HepG2 (cell line): ENCODE results near the gene PSMD3. TPM values are rescaled to one million over a fixed set of nuclear protein-coding genes. Genes with fewer than 3 reads are reported as not detected.

Source experiments
- ARNT ChIP-seq: fragments of 450-650 bp; IDR thresholded peaks from 2 replicates; pipeline ENCODE4 v1.6.1; 2017
- RBFOX2 ChIP-seq: fragments of 200-400 bp; formaldehyde crosslinking; IDR thresholded peaks from 2 replicates; pipeline ENCODE4 v1.6.1; 2017; ENCODE audit warnings: low read depth, mild to moderate bottlenecking, low read length
- TGIF2 ChIP-seq: IDR thresholded peaks from 2 replicates; pipeline ENCODE4 v1.6.1; 2016; ENCODE audit warnings: control low read depth, missing compliant biosample characterization
- ZNF292 ChIP-seq: sonication (generic); formaldehyde crosslinking; IDR thresholded peaks from 2 replicates; pipeline ENCODE4 v1.8.1; 2022; ENCODE audit warnings: mild to moderate bottlenecking, low read depth, missing genetic modification reagents, borderline replicate concordance
- ZNF350 ChIP-seq: sonication (generic); formaldehyde crosslinking; IDR thresholded peaks from 2 replicates; pipeline ENCODE4 v1.4.0; 2020; ENCODE audit warnings: mild to moderate bottlenecking, low read depth, missing genetic modification reagents, borderline replicate concordance
- ZNF484 ChIP-seq: sonication (generic); formaldehyde crosslinking; IDR thresholded peaks from 2 replicates; pipeline ENCODE4 v1.5.1; 2020; ENCODE audit warnings: mild to moderate bottlenecking, low read depth, missing genetic modification reagents, borderline replicate concordance
- ZNF556 ChIP-seq: sonication (generic); formaldehyde crosslinking; IDR thresholded peaks from 2 replicates; pipeline ENCODE4 v1.4.0; 2020; ENCODE audit warnings: mild to moderate bottlenecking, missing genetic modification reagents, borderline replicate concordance
- ZNF557 ChIP-seq: sonication (generic); formaldehyde crosslinking; IDR thresholded peaks from 2 replicates; pipeline ENCODE4 v1.4.0; 2020; ENCODE audit warnings: missing genetic modification reagents
- ZNF605 ChIP-seq: sonication (generic); formaldehyde crosslinking; IDR thresholded peaks from 2 replicates; pipeline ENCODE4 v1.8.0; 2022; ENCODE audit warnings: mild to moderate bottlenecking, missing genetic modification reagents
- ZNF709 ChIP-seq: sonication (generic); formaldehyde crosslinking; IDR thresholded peaks from 2 replicates; pipeline ENCODE4 v1.5.0; 2020; ENCODE audit warnings: mild to moderate bottlenecking, missing genetic modification reagents
- polyA plus RNA-seq, 8 experiments: library from polyadenylated mRNA; depleted of rRNA in 3 of 8; stranded (reverse) in 7 of 8; unstranded in 1 of 8; fragments of >200 nt; fragmentation: Illumina TruSeq in 4 of 8; extraction: Trizol in 4 of 8; gene quantifications; 2 replicates each; pipeline versions ENCODE4 v1.2.1 to v1.2.3, GENCODE V29; 2011 to 2016; ENCODE audit warnings: low read depth in 4 of 8, missing spikeins in 1 of 8, mixed read lengths in 1 of 8; ENCODE audit not compliant: insufficient read depth in 1 of 8
- total RNA-seq, 5 experiments: library from RNA; depleted of rRNA; stranded (reverse); fragments of >200 nt; fragmentation: Illumina TruSeq; extraction: Trizol; gene quantifications; 2 replicates each; pipeline ENCODE4 v1.2.3, GENCODE V29; 2016; ENCODE audit warnings: low read depth in 1 of 5
- TF ChIP-seq, protein P1 (sequence below): sonication (generic); formaldehyde crosslinking; IDR thresholded peaks from 2 replicates; pipeline ENCODE4 v1.4.0; 2020; ENCODE audit warnings: missing genetic modification reagents
- TF ChIP-seq, protein P2 (sequence below): sonication (generic); formaldehyde crosslinking; IDR thresholded peaks from 2 replicates; pipeline ENCODE4 v1.5.0; 2020; ENCODE audit warnings: mild to moderate bottlenecking, low read depth, missing genetic modification reagents, borderline replicate concordance
- TF ChIP-seq, protein P3 (sequence below): sonication (generic); formaldehyde crosslinking; IDR thresholded peaks from 2 replicates; pipeline ENCODE4 v1.5.0; 2020; ENCODE audit warnings: missing genetic modification reagents
- TF ChIP-seq, protein P4 (sequence below): sonication (generic); formaldehyde crosslinking; IDR thresholded peaks from 2 replicates; pipeline ENCODE4 v1.4.0; 2020; ENCODE audit warnings: missing genetic modification reagents, borderline replicate concordance

The PSMD3 gene
- total and polyA plus RNA-seq, 2 of the 13 experiments (the other 11 are each of a cell fraction or from before 2014, with no cell fraction given), result 97.4 to 146 TPM

GRCh38 chr17:40026816-40027613, 46.4 kb downstream of the PSMD3 start (continued):
- TF ChIP-seq RBFOX2 (peak; percentile 34; the same call in 1 of the 2 replicates), ZNF557 (CRISPR knock-in tag) (no peak), ARNT (no peak), ZNF556 (CRISPR knock-in tag) (no peak), ZNF709 (CRISPR knock-in tag) (no peak), ZNF292 (CRISPR knock-in tag) (no peak), ZNF605 (CRISPR knock-in tag) (no peak), ZNF484 (CRISPR knock-in tag) (no peak), ZNF350 (CRISPR knock-in tag) (0 out of 2 replicates have a peak, but pooled peaks have one; percentile 32), TGIF2 (no peak)
- TF ChIP-seq, protein P1, sequence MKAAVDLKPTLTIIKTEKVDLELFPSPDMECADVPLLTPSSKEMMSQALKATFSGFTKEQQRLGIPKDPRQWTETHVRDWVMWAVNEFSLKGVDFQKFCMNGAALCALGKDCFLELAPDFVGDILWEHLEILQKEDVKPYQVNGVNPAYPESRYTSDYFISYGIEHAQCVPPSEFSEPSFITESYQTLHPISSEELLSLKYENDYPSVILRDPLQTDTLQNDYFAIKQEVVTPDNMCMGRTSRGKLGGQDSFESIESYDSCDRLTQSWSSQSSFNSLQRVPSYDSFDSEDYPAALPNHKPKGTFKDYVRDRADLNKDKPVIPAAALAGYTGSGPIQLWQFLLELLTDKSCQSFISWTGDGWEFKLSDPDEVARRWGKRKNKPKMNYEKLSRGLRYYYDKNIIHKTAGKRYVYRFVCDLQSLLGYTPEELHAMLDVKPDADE (CRISPR knock-in tag), result no peak
- TF ChIP-seq, protein P2, sequence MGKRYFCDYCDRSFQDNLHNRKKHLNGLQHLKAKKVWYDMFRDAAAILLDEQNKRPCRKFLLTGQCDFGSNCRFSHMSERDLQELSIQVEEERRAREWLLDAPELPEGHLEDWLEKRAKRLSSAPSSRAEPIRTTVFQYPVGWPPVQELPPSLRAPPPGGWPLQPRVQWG (CRISPR knock-in tag), result no peak
- TF ChIP-seq, protein P3, sequence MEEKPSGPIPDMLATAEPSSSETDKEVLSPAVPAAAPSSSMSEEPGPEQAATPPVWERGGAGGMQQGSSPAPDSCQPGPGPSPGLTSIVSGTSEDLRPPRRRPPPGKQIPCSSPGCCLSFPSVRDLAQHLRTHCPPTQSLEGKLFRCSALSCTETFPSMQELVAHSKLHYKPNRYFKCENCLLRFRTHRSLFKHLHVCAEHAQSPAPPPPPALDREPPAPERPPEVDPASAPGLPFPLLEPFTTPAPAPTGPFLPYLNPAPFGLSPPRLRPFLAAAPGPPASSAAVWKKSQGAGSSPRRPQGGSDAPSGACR (CRISPR knock-in tag), result no peak
- TF ChIP-seq, protein P4, sequence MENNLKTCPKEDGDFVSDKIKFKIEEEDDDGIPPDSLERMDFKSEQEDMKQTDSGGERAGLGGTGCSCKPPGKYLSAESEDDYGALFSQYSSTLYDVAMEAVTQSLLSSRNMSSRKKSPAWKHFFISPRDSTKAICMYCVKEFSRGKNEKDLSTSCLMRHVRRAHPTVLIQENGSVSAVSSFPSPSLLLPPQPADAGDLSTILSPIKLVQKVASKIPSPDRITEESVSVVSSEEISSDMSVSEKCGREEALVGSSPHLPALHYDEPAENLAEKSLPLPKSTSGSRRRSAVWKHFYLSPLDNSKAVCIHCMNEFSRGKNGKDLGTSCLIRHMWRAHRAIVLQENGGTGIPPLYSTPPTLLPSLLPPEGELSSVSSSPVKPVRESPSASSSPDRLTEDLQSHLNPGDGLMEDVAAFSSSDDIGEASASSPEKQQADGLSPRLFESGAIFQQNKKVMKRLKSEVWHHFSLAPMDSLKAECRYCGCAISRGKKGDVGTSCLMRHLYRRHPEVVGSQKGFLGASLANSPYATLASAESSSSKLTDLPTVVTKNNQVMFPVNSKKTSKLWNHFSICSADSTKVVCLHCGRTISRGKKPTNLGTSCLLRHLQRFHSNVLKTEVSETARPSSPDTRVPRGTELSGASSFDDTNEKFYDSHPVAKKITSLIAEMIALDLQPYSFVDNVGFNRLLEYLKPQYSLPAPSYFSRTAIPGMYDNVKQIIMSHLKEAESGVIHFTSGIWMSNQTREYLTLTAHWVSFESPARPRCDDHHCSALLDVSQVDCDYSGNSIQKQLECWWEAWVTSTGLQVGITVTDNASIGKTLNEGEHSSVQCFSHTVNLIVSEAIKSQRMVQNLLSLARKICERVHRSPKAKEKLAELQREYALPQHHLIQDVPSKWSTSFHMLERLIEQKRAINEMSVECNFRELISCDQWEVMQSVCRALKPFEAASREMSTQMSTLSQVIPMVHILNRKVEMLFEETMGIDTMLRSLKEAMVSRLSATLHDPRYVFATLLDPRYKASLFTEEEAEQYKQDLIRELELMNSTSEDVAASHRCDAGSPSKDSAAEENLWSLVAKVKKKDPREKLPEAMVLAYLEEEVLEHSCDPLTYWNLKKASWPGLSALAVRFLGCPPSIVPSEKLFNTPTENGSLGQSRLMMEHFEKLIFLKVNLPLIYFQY (CRISPR knock-in tag), result 0 out of 2 replicates have a peak, but pooled peaks have one; percentile 56
